ENCODE results near the gene PAFAH2.
"Not testable (repeated sequence)": the region's sequence is repeated elsewhere in the genome, so short reads cannot be mapped to it uniquely, and the experiment has no call there.

Gene PAFAH2

DNA sequence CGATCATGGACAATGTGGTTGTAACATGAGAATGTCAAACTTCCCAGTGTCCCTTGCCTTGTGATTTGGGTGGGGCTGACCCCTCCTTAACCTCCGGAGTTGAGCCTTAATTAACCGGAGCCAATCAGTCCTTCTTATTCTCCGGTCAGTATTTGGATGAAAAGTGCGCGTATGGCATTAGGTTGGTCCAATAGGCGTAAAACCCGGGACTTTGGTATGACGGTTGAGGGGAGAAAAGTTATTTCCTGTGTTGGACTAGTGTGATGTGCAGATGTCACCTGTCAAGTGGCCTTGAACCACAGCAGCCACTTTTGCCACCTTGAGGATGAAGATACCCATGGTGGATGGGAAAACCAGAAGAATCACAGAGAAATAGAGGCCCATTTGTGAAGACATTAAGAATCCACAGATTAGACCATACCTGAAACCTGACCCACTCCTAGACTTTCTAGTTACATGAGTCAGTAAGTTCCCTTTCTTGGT lies 5.1 kb downstream of the PAFAH2 start:
- TF ChIP-seq, protein P1, sequence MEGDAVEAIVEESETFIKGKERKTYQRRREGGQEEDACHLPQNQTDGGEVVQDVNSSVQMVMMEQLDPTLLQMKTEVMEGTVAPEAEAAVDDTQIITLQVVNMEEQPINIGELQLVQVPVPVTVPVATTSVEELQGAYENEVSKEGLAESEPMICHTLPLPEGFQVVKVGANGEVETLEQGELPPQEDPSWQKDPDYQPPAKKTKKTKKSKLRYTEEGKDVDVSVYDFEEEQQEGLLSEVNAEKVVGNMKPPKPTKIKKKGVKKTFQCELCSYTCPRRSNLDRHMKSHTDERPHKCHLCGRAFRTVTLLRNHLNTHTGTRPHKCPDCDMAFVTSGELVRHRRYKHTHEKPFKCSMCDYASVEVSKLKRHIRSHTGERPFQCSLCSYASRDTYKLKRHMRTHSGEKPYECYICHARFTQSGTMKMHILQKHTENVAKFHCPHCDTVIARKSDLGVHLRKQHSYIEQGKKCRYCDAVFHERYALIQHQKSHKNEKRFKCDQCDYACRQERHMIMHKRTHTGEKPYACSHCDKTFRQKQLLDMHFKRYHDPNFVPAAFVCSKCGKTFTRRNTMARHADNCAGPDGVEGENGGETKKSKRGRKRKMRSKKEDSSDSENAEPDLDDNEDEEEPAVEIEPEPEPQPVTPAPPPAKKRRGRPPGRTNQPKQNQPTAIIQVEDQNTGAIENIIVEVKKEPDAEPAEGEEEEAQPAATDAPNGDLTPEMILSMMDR (IDR thresholded peaks at IDR 0.05; ENCODE audit: low read depth, low read length) = no peak
- H3K4me3 ChIP-seq (replicated peaks in 1 of 2; ENCODE audit: low read depth in 2 of 2, low read length in 2 of 2) = no peak overlapping the region
- no peak for DNase-seq (ENCODE audit: low read depth in 2 of 2)

DNA sequence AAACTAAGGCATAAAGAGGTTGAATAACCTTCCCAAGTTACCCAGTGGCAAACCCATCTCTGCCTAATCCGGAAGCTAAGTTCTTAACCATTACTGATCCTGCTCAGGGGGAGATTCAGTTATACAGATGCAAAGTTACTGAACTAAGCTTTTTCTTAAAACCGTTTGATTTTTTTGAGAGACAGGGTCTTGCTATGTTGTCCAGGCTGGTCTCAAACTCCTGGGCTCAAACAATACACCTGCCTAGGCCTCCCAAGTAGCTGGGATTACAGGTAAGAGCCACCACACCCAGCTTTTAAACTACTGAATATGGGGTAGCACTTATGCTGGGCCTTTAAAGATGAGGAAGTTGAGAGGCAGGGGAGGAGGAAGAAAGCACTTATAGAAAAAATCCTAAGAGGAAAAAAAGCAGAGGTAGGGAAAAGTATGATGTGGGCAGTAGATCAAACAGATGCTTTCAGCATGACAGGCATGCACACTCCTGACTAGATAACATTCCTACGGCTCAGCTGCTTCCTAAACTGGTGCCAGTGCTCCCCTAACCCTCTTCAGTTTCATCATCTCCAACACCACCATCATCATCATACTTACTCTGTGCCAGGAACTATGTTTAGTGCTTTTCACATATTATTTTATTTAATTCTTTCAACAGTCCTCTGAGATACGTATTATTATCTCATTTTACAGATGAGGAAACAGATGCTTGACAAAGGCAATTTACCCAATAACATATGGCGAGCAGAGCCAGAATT lies 5.8 kb downstream of the PAFAH2 start:
- TF ChIP-seq, protein P1 (IDR thresholded peaks at IDR 0.05; ENCODE audit: low read depth, low read length) = no peak
- peak in 1 of 2 donors; percentile 33 for DNase-seq (ENCODE audit: low read depth in 2 of 2)
- no peak overlapping the region for H3K4me3 ChIP-seq (replicated peaks in 1 of 2; ENCODE audit: low read depth in 2 of 2, low read length in 2 of 2)

DNA sequence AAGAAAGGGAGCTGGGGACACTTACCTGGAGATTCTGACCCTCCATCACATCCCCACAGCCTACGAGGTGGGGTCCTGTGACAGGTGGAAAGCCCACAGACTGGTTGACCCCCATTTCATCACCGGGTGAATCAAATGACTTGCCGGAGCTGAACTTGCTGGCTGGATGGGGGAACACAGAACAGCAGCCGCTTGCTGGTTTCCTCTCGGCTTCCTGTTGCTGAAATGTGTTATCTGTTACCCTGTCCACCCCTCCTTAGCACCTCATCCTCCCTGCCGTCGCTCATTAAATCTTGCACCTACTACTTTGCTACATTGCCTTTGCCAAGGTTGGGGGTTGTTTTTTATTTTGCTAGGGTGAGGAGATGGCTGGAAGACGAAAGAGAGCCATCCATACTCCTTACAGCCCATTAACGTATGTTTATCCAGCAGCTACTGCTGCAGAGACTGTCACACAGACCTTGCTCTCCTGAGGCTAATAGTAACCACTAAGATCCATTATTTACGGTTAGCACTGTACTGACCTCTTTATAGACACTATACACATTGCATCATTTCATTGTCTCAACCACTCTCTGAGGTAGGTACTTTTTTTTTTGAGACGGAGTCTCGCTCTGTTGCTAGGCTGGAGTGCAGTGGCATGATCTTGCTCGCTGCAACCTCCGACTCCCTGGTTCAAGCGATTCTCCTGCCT lies 7.0 kb downstream of the PAFAH2 start:
- TF ChIP-seq, protein P1 (IDR thresholded peaks at IDR 0.05; ENCODE audit: low read depth, low read length) = no peak
- no peak overlapping the region for H3K4me3 ChIP-seq (replicated peaks in 1 of 2; ENCODE audit: low read depth in 2 of 2, low read length in 2 of 2)
- DNase-seq (ENCODE audit: low read depth in 2 of 2) = no peak

DNA sequence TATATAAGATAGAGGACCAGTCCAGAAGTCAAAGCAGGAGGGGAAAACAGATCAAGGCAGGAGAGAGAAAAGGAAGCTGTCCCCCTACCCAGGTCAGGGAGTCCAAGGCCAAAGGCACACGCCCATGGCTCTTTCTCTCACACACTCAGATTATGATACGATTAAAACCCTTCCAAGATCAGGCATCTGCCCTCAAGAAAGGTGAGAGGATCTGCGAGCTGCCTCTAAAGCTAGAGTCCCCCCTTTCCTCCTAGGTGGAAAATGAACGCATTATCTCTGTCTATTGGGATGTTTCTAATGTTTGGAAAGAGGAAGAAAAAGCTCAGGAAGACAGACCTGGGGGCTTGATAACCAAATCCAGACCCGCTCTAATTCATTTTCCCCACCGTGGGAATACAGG lies 7.6 kb downstream of the PAFAH2 start:
- TF ChIP-seq, protein P1 (IDR thresholded peaks at IDR 0.05; ENCODE audit: low read depth, low read length) = no peak
- no peak overlapping the region for H3K4me3 ChIP-seq (replicated peaks in 1 of 2; ENCODE audit: low read depth in 2 of 2, low read length in 2 of 2)
- no peak for DNase-seq (ENCODE audit: low read depth in 2 of 2)

DNA sequence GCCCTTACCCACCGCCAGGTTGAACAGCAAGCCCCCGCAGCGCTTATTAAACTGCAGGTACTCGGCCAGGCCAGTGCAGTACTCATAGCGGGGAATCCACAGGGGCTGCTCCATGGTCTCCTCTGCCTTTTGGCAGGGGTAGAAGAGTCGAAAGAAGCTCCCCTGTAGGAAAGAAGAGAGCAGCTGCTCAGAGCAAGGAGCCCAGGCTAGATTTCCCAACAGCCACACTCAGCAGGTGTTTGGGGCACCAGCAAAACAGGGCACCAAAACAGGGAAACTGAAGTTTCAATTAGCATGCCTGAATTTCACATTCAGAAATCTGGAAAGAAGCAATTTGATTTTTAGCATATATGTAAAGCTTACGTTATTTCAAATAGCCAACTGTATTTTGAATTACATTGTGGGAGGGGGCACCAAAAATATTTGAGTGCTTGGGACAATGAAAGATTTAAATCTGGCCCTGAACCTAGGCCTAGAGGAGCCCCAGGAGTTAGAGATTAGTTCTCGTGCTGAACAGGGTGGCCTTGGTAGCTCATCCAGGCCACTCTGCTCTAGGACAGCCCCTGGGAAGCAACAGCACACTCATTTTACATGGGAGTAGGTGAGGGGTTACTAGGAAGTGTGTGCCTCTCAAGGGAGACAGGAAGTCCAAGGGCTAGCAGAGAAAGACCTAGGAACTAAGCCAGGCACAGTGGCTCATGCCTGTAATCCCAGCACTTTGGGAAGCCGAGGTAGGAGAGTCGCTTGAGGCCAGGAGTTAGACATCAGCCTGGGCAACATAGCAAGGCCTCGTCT lies 8.2 kb downstream of the PAFAH2 start:
- no peak overlapping the region for H3K4me3 ChIP-seq (replicated peaks in 1 of 2; ENCODE audit: low read depth in 2 of 2, low read length in 2 of 2)
- peak in 1 of 2 donors; percentile 38 for DNase-seq (ENCODE audit: low read depth in 2 of 2)
- TF ChIP-seq, protein P1 (IDR thresholded peaks at IDR 0.05; ENCODE audit: low read depth, low read length) = no peak

DNA sequence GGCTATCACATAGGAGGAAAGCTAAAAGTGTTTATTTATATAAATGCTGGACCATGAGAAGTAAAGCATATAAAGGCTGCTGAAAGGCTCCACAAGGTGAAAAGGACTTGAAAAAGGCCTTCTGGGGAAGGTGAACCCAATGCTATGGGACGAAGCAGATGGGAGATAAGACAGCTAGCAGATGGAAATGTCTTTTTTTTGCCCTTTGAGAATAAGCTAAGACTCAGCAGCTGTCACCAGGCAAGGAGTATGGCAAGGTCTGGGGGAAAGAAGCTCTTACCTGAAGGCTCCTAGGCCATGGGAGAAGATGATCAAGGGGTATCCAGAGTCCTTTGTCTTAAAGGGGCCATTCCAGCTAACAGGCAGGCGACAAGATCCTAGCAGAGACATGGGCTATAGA lies 9.9 kb downstream of the PAFAH2 start:
- no peak overlapping the region for H3K4me3 ChIP-seq (replicated peaks in 1 of 2; ENCODE audit: low read depth in 2 of 2, low read length in 2 of 2)
- DNase-seq (ENCODE audit: low read depth in 2 of 2) = no peak
- TF ChIP-seq, protein P1 (IDR thresholded peaks at IDR 0.05; ENCODE audit: low read depth, low read length) = no peak

DNA sequence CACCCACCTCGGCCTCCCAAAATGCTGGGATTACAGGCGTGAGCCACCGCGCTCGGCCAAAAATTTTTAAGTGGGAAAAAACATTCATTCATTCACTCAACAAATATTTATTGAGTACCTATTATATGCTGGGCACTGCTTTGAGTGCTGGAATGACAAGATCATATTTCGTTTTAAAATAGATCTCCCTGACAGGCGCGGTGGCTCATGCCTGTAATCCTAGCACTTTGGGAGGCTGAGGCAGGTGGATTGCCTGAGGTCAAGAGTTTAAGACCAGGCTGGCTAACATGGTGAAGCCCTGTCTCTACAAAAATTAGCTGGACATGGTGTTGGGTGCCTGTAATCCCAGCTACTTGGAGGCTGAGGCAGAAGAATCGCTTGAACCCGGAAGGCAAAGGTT lies 11.1 kb downstream of the PAFAH2 start:
- DNase-seq (ENCODE audit: low read depth in 2 of 2); H3K4me3 ChIP-seq (replicated peaks in 1 of 2; ENCODE audit: low read depth in 2 of 2, low read length in 2 of 2): not testable (repeated sequence)

Measured in cardiac fibroblast (primary cell).